NCI-H2196 (cell line): ENCODE data around the gene JAK2.
"Not testable (repeated sequence)": the region's sequence is repeated elsewhere in the genome, so short reads cannot be mapped to it uniquely, and the experiment has no call there.

Source experiments
- DNase-seq: peaks from one replicate; lab custom pipeline; 2025; ENCODE audit not compliant: unreplicated experiment; lab: John Stamatoyannopoulos, UW

The JAK2 gene

GRCh38 chr9:5041390-5042115 is 56.5 kb downstream of the JAK2 start:
- DNase-seq = no peak

GRCh38 chr9:5042661-5043178 is 57.6 kb downstream of the JAK2 start:
- no peak for DNase-seq

- DNase-seq = no peak
Measured at GRCh38 chr9:5043381-5043780, 58.3 kb downstream of the JAK2 start.

- DNase-seq = no peak
Measured at GRCh38 chr9:5044160-5044559, 59.1 kb downstream of the JAK2 start.

GRCh38 chr9:5052838-5053237 is 67.8 kb downstream of the JAK2 start:
- no peak for DNase-seq

- no peak for DNase-seq
Measured at GRCh38 chr9:5062631-5063030, 77.6 kb downstream of the JAK2 start.

GRCh38 chr9:5072871-5073270 is 87.8 kb downstream of the JAK2 start:
- no peak for DNase-seq

GRCh38 chr9:5073701-5074100 is 88.6 kb downstream of the JAK2 start:
- no peak for DNase-seq

GRCh38 chr9:5085993-5086392 is 100.9 kb downstream of the JAK2 start:
- DNase-seq = no peak

- DNase-seq = no peak
Measured at GRCh38 chr9:5089737-5090136, 104.7 kb downstream of the JAK2 start.

- no peak for DNase-seq
Measured at GRCh38 chr9:5095795-5096194, 110.7 kb downstream of the JAK2 start.

GRCh38 chr9:5099466-5099865 is 114.4 kb downstream of the JAK2 start:
- no peak for DNase-seq

GRCh38 chr9:5101127-5101526 is 116.1 kb downstream of the JAK2 start:
- DNase-seq = not testable (repeated sequence)

- not testable (repeated sequence) for DNase-seq
Measured at GRCh38 chr9:5106517-5106916, 121.4 kb downstream of the JAK2 start.

GRCh38 chr9:5110867-5111681 is 126.0 kb downstream of the JAK2 start:
- DNase-seq = no peak

- no peak for DNase-seq
Measured at GRCh38 chr9:5111696-5112095, 126.6 kb downstream of the JAK2 start.

GRCh38 chr9:5112109-5112592 is 127.1 kb downstream of the JAK2 start:
- DNase-seq = no peak

- DNase-seq = no peak
Measured at GRCh38 chr9:5112646-5113045, 127.6 kb downstream of the JAK2 start.

- no peak for DNase-seq
Measured at GRCh38 chr9:5113523-5113922, 128.5 kb downstream of the JAK2 start.

GRCh38 chr9:5113994-5114748 is 129.1 kb downstream of the JAK2 start:
- DNase-seq = no peak

- DNase-seq = no peak
Measured at GRCh38 chr9:5122116-5122515, 137.0 kb downstream of the JAK2 start.
